ENCODE data around the gene ANKFN1.

ANKFN1 gene

DNA sequence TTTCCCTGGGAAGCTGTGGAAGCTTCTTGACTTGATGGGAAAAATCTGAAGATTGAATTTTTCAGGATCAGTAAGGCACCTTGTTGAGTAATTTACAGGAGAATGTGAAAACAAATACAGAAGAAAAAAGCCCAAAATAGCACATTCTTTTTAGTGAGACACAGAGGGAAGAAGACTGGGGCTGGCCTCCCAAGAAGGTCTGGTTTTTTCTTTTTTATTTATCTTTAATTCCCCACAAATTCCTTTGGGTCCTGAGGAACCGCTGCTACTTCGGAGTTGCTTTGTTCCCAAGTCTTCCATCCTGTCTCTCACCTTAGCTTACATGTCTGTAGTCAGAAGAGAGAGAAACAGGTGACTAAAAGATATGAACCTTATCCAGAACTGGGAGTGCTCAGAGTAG, 273.6 kb downstream of the ANKFN1 start:
- in situ Hi-C loops (cut with HindIII; ENCODE audit: low sequenced_read_pairs), result no loop called here
- no peak overlapping the region for H3K4me3 ChIP-seq (ENCODE audit: low read depth, low read length)
- TF ChIP-seq, protein P1, sequence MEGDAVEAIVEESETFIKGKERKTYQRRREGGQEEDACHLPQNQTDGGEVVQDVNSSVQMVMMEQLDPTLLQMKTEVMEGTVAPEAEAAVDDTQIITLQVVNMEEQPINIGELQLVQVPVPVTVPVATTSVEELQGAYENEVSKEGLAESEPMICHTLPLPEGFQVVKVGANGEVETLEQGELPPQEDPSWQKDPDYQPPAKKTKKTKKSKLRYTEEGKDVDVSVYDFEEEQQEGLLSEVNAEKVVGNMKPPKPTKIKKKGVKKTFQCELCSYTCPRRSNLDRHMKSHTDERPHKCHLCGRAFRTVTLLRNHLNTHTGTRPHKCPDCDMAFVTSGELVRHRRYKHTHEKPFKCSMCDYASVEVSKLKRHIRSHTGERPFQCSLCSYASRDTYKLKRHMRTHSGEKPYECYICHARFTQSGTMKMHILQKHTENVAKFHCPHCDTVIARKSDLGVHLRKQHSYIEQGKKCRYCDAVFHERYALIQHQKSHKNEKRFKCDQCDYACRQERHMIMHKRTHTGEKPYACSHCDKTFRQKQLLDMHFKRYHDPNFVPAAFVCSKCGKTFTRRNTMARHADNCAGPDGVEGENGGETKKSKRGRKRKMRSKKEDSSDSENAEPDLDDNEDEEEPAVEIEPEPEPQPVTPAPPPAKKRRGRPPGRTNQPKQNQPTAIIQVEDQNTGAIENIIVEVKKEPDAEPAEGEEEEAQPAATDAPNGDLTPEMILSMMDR (IDR thresholded peaks at IDR 0.05; ENCODE audit: low read depth, low read length), result no peak
- no peak for DNase-seq (ENCODE audit: low read depth, low spot score)

DNA sequence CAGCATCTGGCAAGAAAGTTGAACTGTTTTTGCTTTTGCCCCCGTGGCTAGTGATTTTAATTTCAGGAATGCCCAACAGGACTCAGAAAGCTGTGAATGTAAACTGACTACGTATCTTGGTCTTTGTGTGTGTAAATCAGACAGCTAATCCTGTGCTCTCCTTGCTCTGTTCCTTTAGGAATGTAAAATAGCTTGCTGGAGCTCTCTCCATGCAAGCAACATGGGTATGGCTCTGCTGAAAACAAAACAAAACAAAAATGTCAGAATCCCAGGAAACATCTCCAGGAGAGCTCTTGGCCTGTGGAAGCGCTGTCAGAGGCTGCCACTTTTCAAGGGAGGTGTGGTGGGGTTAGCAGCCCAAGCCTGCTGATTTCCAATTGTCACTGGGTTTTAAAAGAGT, 278.5 kb downstream of the ANKFN1 start:
- no peak for DNase-seq (ENCODE audit: low read depth, low spot score)
- H3K4me3 ChIP-seq (ENCODE audit: low read depth, low read length), result no peak overlapping the region
- in situ Hi-C loops (cut with HindIII; ENCODE audit: low sequenced_read_pairs), result no loop called here
- TF ChIP-seq, protein P1 (IDR thresholded peaks at IDR 0.05; ENCODE audit: low read depth, low read length), result no peak

DNA sequence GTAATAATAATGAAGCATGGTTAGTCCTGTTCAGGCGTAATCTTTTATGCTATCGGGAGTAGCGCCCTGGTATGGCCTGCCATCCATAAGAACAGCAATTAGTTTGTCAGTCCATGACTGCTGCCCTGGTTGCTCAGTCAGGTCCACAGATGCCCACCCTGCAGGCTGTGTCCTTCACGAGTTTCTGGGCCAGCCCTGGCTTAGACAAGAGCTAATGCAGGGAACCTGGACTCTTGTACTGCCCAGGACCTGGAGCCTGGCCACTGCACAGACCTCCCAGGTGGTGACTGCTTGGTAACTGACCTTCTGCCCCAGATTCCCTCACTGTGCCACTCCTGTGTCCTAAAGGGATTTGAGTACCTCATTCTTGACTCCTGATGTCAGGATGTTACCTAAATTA, 279.2 kb downstream of the ANKFN1 start:
- TF ChIP-seq, protein P1 (IDR thresholded peaks at IDR 0.05; ENCODE audit: low read depth, low read length), result no peak
- H3K4me3 ChIP-seq (ENCODE audit: low read depth, low read length), result no peak overlapping the region
- DNase-seq (ENCODE audit: low read depth, low spot score), result no peak
- in situ Hi-C loops (cut with HindIII; ENCODE audit: low sequenced_read_pairs), result no loop called here

DNA sequence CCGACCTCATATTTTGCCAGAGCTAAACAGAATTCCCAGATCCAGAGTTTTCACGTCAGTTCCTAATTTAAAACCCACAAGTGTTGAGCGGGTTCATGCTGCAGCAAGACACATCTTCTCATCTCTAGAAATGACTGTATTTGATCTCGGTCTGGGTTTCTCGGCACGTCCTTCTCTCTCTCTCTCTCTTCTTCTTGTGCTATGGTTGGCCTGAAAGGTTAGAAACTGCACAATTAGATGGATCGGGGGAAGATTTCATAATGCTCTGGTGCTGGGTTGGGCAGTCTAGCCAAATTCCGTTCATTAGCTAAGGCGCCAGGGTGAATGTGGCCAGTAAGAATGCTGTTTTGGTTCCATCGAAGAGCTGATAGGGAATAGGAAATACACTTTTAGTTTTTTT, 281.3 kb downstream of the ANKFN1 start:
- no peak for DNase-seq (ENCODE audit: low read depth, low spot score)
- H3K4me3 ChIP-seq (ENCODE audit: low read depth, low read length), result no peak overlapping the region
- TF ChIP-seq, protein P1 (IDR thresholded peaks at IDR 0.05; ENCODE audit: low read depth, low read length), result no peak
- in situ Hi-C loops (cut with HindIII; ENCODE audit: low sequenced_read_pairs), result no loop called here

DNA sequence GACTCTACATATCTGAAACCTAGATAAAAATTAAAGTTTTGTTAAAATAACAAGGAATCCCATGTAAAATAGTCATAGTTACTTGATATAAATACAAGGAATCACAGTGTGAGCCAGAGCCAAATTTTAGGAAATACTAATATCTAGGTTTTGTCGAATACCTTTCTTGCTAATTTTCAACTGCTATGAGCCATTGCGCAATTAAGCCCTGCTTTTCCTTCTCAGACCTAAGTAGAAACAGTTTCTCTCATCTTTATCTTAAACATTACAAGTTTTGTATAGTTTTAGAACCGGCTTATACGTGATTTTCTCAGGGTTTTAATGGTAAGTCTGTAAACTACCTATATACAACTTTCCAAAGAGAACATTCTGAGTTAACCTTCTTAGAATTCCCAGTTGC, 282.9 kb downstream of the ANKFN1 start:
- in situ Hi-C loops (cut with HindIII; ENCODE audit: low sequenced_read_pairs), result no loop called here
- DNase-seq (ENCODE audit: low read depth, low spot score), result no peak
- TF ChIP-seq, protein P1 (IDR thresholded peaks at IDR 0.05; ENCODE audit: low read depth, low read length), result no peak
- H3K4me3 ChIP-seq (ENCODE audit: low read depth, low read length), result no peak overlapping the region

DNA sequence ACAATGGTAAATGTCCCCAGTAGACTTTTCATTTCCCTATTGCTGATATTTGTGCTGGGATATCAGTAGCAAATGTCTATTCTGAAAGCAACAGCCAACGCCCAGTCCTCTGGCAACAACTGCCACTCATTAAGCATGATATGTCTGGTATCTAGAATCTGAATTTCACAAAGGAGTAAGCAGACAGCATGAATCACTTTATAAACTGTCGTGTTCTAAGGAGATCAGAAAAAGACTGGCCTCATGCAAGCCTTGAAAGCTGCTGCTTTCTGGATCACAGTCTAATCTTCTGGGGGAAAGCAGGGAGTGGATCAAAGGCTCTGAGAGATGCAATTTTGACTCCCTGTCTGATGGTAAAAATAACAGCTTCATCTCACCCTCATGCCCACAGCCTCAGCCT, 287.1 kb downstream of the ANKFN1 start:
- DNase-seq (ENCODE audit: low read depth, low spot score), result no peak

More for the DNA sequence above, 287.1 kb downstream of the ANKFN1 start:
- in situ Hi-C loops (cut with HindIII; ENCODE audit: low sequenced_read_pairs), result no loop called here
- TF ChIP-seq, protein P1 (IDR thresholded peaks at IDR 0.05; ENCODE audit: low read depth, low read length), result no peak
- H3K4me3 ChIP-seq (ENCODE audit: low read depth, low read length), result no peak overlapping the region

Measured in astrocyte of the spinal cord (primary cell).